Measurements from ENCODE around the gene IRF8.
"Not testable (repeated sequence)": the region's sequence is repeated elsewhere in the genome, so short reads cannot be mapped to it uniquely, and the experiment has no call there.

Gene IRF8

GRCh38 chr16:85941863-85942644 is 43.1 kb downstream of the IRF8 start:
- peak overlapping the region; percentile 73 for H3K27ac Mint-ChIP-seq
- peaks cover 92% of the 10 kb centered on the region for H3K4me1 Mint-ChIP-seq (ENCODE audit: low read depth)

DNA sequence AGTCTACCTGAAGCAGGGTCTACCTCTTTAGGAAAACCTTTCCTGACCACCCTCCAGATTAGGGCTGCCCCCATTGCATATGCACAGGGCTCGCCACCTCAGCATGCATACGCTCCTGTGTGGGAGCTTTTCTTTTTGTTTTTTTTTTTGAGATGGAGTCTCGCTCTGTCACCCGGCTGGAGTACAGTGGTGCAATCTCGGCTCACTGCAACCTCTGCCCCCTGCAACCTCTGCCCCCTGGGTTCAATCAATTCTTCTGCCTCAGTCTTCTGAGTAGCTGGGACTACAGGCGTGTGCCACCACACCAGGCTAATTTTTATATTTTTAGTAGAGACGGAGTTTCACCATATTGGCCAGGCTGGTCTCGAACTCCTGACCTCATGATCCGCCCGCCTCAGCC is 43.7 kb downstream of the IRF8 start:
- H3K4me1 Mint-ChIP-seq (ENCODE audit: low read depth): peaks cover 92% of the 10 kb centered on the region
- peak overlapping the region; percentile 73 for H3K27ac Mint-ChIP-seq
- not testable (repeated sequence) for H3K27me3 Mint-ChIP-seq, H3K4me3 Mint-ChIP-seq, H3K9me3 Mint-ChIP-seq
- H3K36me3 Mint-ChIP-seq (ENCODE audit: low read depth): peaks cover 15% of the 10 kb centered on the region

More at GRCh38 chr16:85941863-85942644, 43.1 kb downstream of the IRF8 start:
- Mint-ChIP-seq H3K36me3 (ENCODE audit: low read depth) (peaks cover 20% of the 10 kb centered on the region), H3K9me3 (peaks cover 8% of the 10 kb centered on the region), H3K4me3 (no peak overlapping the region), H3K27me3 (no peaks in the 10 kb centered on the region)

GRCh38 chr16:85943711-85944110 is 44.7 kb downstream of the IRF8 start:
- peaks cover 13% of the 10 kb centered on the region for H3K36me3 Mint-ChIP-seq (ENCODE audit: low read depth)
- H3K4me1 Mint-ChIP-seq (ENCODE audit: low read depth): peaks cover 92% of the 10 kb centered on the region
- H3K27ac Mint-ChIP-seq: peak overlapping the region; percentile 90
- H3K27me3 Mint-ChIP-seq: no peaks in the 10 kb centered on the region
- H3K9me3 Mint-ChIP-seq: peaks cover 6% of the 10 kb centered on the region
- H3K4me3 Mint-ChIP-seq: no peak overlapping the region

GRCh38 chr16:85944572-85945423 is 45.8 kb downstream of the IRF8 start:
- H3K4me1 Mint-ChIP-seq (ENCODE audit: low read depth): peaks cover 92% of the 10 kb centered on the region
- no peaks in the 10 kb centered on the region for H3K27me3 Mint-ChIP-seq
- H3K27ac Mint-ChIP-seq: peak overlapping the region; percentile 90
- peaks cover 3% of the 10 kb centered on the region for H3K9me3 Mint-ChIP-seq
- H3K36me3 Mint-ChIP-seq (ENCODE audit: low read depth): peaks cover 4% of the 10 kb centered on the region
- H3K4me3 Mint-ChIP-seq: peak overlapping the region; percentile 59

GRCh38 chr16:85945424-85945751 is 46.4 kb downstream of the IRF8 start:
- Mint-ChIP-seq H3K27ac (peak overlapping the region; percentile 90), H3K9me3 (no peaks in the 10 kb centered on the region), H3K27me3 (no peaks in the 10 kb centered on the region), H3K4me3 (peak overlapping the region; percentile 59), H3K36me3 (ENCODE audit: low read depth) (no peaks in the 10 kb centered on the region), H3K4me1 (ENCODE audit: low read depth) (peaks cover 92% of the 10 kb centered on the region)

- Mint-ChIP-seq H3K4me3 (peak overlapping the region; percentile 77), H3K27me3 (no peaks in the 10 kb centered on the region), H3K27ac (peak overlapping the region; percentile 90), H3K9me3 (no peaks in the 10 kb centered on the region), H3K4me1 (ENCODE audit: low read depth) (peaks cover 100% of the 10 kb centered on the region), H3K36me3 (ENCODE audit: low read depth) (no peaks in the 10 kb centered on the region)
Observed at GRCh38 chr16:85946541-85947124, 47.7 kb downstream of the IRF8 start.

- H3K27ac Mint-ChIP-seq: peak overlapping the region; percentile 90
- H3K4me3 Mint-ChIP-seq: peak overlapping the region; percentile 77
- peaks cover 92% of the 10 kb centered on the region for H3K4me1 Mint-ChIP-seq (ENCODE audit: low read depth)
- H3K9me3 Mint-ChIP-seq: no peaks in the 10 kb centered on the region
- no peaks in the 10 kb centered on the region for H3K36me3 Mint-ChIP-seq (ENCODE audit: low read depth)
- H3K27me3 Mint-ChIP-seq: no peaks in the 10 kb centered on the region
Observed at GRCh38 chr16:85947230-85948137, 48.5 kb downstream of the IRF8 start.

GRCh38 chr16:85948138-85948509 is 49.2 kb downstream of the IRF8 start:
- no peaks in the 10 kb centered on the region for H3K9me3 Mint-ChIP-seq
- no peaks in the 10 kb centered on the region for H3K36me3 Mint-ChIP-seq (ENCODE audit: low read depth)
- peak overlapping the region; percentile 77 for H3K4me3 Mint-ChIP-seq
- H3K4me1 Mint-ChIP-seq (ENCODE audit: low read depth): peaks cover 86% of the 10 kb centered on the region
- H3K27me3 Mint-ChIP-seq: no peaks in the 10 kb centered on the region
- peak overlapping the region; percentile 90 for H3K27ac Mint-ChIP-seq

DNA sequence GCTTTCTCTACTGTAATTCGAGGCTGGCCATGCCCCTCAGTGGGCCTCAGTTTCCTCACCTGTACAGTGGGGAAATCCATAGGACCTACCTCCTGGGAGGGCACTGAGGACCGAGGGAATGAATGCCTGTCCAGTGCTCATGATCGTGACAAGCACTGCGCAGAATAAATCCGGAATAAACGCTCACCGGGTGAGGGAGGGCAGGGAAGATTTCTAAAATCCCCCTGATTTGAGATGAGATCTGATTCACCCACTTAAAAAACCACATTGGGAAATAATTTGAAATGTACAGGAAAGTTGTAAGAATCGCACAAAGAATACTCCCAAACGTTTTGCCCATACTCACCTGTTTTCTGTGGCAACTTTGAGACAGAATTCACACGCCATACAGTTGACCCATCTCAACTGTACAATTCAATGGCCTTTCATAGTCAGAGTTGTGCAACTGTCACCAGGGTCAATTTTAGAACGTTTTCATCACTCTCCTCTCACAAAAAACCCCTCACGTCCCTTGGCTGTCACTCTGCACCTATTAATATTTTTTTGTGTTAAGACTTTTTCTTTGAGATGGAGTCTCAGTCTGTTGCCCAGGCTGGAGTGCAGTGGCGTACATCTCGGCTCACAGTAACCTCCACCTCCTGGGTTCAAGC is 49.8 kb downstream of the IRF8 start:
- Mint-ChIP-seq H3K36me3 (ENCODE audit: low read depth) (no peaks in the 10 kb centered on the region), H3K27ac (peak overlapping the region; percentile 90), H3K9me3 (no peaks in the 10 kb centered on the region), H3K27me3 (no peaks in the 10 kb centered on the region), H3K4me3 (peak overlapping the region; percentile 53), H3K4me1 (ENCODE audit: low read depth) (peaks cover 79% of the 10 kb centered on the region)

- Mint-ChIP-seq H3K4me1 (ENCODE audit: low read depth) (peaks cover 71% of the 10 kb centered on the region), H3K9me3 (no peaks in the 10 kb centered on the region), H3K27ac (peak overlapping the region; percentile 73), H3K36me3 (ENCODE audit: low read depth) (no peaks in the 10 kb centered on the region), H3K4me3 (no peak overlapping the region), H3K27me3 (no peaks in the 10 kb centered on the region)
Observed at GRCh38 chr16:85950136-85950918, 51.4 kb downstream of the IRF8 start.

DNA sequence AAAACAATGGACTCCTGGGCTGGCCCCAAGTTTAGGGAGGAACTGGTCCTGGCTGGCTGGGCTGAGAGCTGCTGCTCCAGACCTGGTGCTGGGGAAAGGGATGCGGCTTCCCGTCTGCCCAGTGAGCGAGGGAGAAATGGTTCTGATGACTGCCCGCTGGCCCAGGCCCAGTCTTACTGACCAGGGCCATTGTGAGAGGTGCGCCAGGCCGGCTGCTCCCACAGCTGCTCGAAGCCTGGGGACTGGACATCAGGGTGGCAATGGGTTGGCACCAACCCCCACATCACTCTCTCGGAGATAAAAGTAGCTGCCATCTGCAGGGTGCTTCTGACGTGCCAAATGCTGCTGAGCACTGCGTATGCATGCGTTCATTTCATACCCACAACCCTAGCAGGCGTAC is 53.2 kb downstream of the IRF8 start:
- H3K4me3 Mint-ChIP-seq: no peak overlapping the region
- H3K4me1 Mint-ChIP-seq (ENCODE audit: low read depth): peaks cover 66% of the 10 kb centered on the region
- H3K27me3 Mint-ChIP-seq: no peaks in the 10 kb centered on the region
- H3K27ac Mint-ChIP-seq: no peak overlapping the region
- no peaks in the 10 kb centered on the region for H3K36me3 Mint-ChIP-seq (ENCODE audit: low read depth)
- H3K9me3 Mint-ChIP-seq: no peaks in the 10 kb centered on the region

- no peaks in the 10 kb centered on the region for H3K9me3 Mint-ChIP-seq
- no peak overlapping the region for H3K4me3 Mint-ChIP-seq
- H3K36me3 Mint-ChIP-seq (ENCODE audit: low read depth): no peaks in the 10 kb centered on the region
- peaks cover 65% of the 10 kb centered on the region for H3K4me1 Mint-ChIP-seq (ENCODE audit: low read depth)
- no peaks in the 10 kb centered on the region for H3K27me3 Mint-ChIP-seq
- H3K27ac Mint-ChIP-seq: no peak overlapping the region
Observed at GRCh38 chr16:85952811-85953210, 53.8 kb downstream of the IRF8 start.

- H3K36me3 Mint-ChIP-seq (ENCODE audit: low read depth): no peaks in the 10 kb centered on the region
- H3K27me3 Mint-ChIP-seq: no peaks in the 10 kb centered on the region
- no peaks in the 10 kb centered on the region for H3K9me3 Mint-ChIP-seq
- H3K27ac Mint-ChIP-seq: peak overlapping the region; percentile 66
- H3K4me3 Mint-ChIP-seq: no peak overlapping the region
- H3K4me1 Mint-ChIP-seq (ENCODE audit: low read depth): peaks cover 47% of the 10 kb centered on the region
Observed at GRCh38 chr16:85954927-85955519, 56.1 kb downstream of the IRF8 start.
